Fibroblast of the aortic adventitia (primary cell): ENCODE measurements around the gene SCGB2A2. TPM values are rescaled to one million over a fixed set of nuclear protein-coding genes. Genes with fewer than 3 reads are reported as not detected.
A peak's percentile ranks its signal among the peaks of the same experiment; 100 is the strongest.

Experiments
- DNase-seq: peaks from one replicate; pipeline ENCODE4 v3.0.0-alpha.2; 2010; ENCODE audit warnings: low read depth
- H3K4me3 ChIP-seq: 2 replicates; pipeline ENCODE4 v1.5.1; 2011; ENCODE audit warnings: low read depth, mild to moderate bottlenecking, control low read depth, low read length, moderate library complexity
- CTCF ChIP-seq: IDR thresholded peaks from 2 replicates; pipeline ENCODE4 v1.5.1; 2011; ENCODE audit warnings: mild to moderate bottlenecking, low read length, control low read depth, inconsistent platforms; ENCODE audit not compliant: insufficient read depth
- total RNA-seq: library from RNA; depleted of rRNA; stranded (reverse); fragments of >200 nt; gene quantifications from 2 replicates; pipeline ENCODE4 v1.2.3, GENCODE V29; 2012; ENCODE audit warnings: low replicate concordance

SCGB2A2 gene
- total RNA-seq, 1 donor = not detected

DNA sequence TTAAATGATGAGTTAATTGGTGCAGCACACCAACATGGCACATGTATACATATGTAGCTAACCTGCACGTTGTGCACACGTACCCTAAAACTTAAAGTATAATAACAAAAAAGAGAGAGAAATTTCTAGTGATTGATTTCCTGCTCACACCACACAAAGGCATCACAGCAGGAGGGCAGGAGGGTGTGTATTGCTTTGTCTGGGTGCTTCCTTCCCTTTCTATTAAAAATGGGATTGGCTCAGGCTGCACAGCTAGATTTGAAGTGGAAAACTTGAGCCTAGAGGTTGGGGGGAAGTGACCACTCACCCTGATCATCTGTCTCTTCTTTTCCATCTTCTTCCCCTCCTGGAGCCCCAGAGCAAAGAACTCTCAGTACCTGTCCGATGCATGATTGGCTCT is 28.9 kb upstream of the SCGB2A2 start:
- no peak for TF ChIP-seq CTCF
- no peak overlapping the region for H3K4me3 ChIP-seq
- DNase-seq = no peak

DNA sequence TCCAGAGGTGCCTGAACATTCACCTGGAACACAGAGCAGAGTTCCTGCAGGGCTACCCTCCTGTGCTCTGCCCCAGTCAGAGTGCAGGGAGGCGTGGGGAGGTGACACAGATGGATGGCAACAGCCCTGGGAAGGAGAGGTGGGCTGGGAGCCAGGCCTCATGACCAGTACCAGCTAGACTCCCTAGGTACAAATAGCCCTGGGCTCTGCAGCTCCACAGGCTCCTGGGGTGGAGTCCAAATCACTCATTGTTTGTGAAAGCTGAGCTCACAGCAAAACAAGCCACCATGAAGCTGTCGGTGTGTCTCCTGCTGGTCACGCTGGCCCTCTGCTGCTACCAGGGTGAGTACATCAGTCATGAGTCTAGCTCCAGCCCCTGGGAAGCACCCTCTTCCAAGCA is 27.9 kb upstream of the SCGB2A2 start, which contains the start of gene SCGB1D2:
Gene SCGB1D2 (plus strand): TSS at position 219 of the 400 bp plus-strand sequence. CDS start 69 bp downstream, at position 288.
- DNase-seq = no peak
- no peak for TF ChIP-seq CTCF
- no peak within 1 kb of the TSS for H3K4me3 ChIP-seq

DNA sequence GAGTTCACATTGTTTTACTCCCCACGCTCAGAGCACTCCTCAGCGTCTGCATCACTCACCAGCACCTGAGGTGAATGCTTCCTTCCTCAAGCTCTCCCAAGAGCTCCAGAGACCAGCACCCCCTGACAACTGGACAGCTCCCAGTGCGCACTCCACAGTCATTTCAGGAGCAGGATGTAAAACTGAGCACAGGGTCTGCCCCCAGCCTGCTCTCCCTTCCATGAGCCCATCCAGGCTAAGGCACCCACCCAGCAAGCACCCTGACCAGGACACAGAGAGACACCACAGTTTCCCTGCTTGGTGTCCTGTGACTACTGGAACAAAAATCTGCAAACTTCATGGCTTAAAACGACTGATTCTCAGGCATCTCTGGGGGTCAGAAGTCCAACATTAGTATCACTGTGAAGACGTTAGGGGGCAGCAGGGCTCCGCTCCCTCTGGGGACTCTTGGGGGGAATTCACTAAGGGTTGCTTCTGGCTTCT is 24.6 kb upstream of the SCGB2A2 start:
- DNase-seq = peak; percentile 35
- peak; percentile 19 for TF ChIP-seq CTCF
- H3K4me3 ChIP-seq = no peak overlapping the region

GRCh38 chr11:62251698-62252097 is 18.3 kb upstream of the SCGB2A2 start:
- DNase-seq = no peak
- no peak overlapping the region for H3K4me3 ChIP-seq
- no peak for TF ChIP-seq CTCF

DNA sequence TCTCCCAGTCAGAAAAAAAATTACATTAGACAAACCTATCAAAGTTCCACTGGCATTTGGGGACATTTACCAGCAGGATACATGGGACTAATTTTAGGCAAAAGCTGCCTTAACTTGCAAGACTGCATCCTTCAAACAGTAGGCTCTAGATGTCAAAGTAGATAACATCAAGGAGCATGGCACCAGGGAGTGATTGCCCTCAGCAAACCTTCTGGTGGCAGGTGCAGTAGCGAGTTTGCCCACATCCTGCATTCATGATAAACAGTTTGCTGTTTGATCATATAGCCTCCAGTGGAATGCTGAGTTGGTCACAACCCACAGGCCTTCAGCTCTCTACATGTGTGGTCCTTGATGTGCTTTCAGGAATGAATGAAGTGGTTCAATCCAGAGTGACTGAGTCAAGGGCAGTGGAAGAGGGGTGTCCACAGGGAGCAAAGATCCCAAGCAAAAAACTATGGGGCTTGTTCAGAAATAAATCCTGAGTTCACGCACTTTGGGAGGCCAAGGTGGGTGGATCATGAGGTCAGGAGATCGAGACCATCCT is 15.9 kb upstream of the SCGB2A2 start:
- no peak for DNase-seq
- H3K4me3 ChIP-seq = no peak overlapping the region
- TF ChIP-seq CTCF = no peak

GRCh38 chr11:62256281-62256680 is 13.7 kb upstream of the SCGB2A2 start:
- H3K4me3 ChIP-seq = no peak overlapping the region
- TF ChIP-seq CTCF = no peak
- no peak for DNase-seq

DNA sequence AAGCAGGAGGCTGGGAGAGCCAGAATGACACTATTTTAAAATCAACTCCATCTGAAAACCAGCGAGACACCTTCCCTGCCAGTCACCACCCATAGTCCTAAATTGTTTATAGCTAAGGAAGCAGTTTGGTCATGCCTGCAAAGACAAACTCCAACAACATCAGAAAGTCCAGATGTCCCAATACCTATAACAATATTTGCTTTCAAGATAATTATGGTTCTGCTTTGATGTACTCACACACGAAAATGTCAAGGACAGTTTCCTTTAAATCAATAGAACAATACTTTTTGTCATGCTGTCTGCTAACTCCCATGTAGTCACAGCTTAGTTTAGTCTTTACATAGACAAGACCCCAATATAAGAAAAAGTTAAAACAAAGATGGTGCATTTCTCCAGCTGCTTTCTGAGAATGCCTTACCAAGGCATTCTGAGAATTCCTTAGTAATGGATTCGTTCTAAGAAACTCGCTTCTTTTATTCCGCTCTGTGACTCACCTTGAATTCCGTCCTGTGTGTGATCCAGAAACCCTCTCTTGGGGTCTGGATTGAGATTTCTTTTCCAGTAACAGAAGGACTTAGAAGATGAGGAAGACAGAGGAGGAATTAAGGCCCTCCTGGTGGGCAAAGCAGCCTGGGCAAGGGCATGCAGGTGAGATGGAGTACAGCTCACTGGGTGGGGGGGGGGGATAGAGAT is 9.6 kb upstream of the SCGB2A2 start:
- DNase-seq = no peak
- no peak overlapping the region for H3K4me3 ChIP-seq
- no peak for TF ChIP-seq CTCF
